ENCODE data around the gene PDE3A. TPM values are rescaled to one million over a fixed set of nuclear protein-coding genes. Genes with fewer than 3 reads are reported as not detected.

The PDE3A gene
- total RNA-seq, 1 donor from 2014 or later = 2.4 TPM

GRCh38 chr12:20508359-20508758 is 140.0 kb downstream of the PDE3A start:
- Mint-ChIP-seq H3K36me3 (ENCODE audit: low read depth) (no peaks in the 10 kb centered on the region), H3K4me1 (no peaks in the 10 kb centered on the region), H3K9me3 (no peaks in the 10 kb centered on the region), H3K4me3 (no peak overlapping the region), H3K27me3 (ENCODE audit: low read depth) (no peaks in the 10 kb centered on the region), H3K27ac (ENCODE audit: unreplicated experiment) (no peak overlapping the region)
- DNase-seq (ENCODE audit: low read depth, low spot score) = no peak
- TF ChIP-seq CTCF (conservative IDR thresholded peaks at IDR 0.05) = no peak

GRCh38 chr12:20508962-20509361 is 140.6 kb downstream of the PDE3A start:
- Mint-ChIP-seq H3K4me3 (no peak overlapping the region), H3K9me3 (no peaks in the 10 kb centered on the region), H3K27ac (ENCODE audit: unreplicated experiment) (no peak overlapping the region), H3K36me3 (ENCODE audit: low read depth) (no peaks in the 10 kb centered on the region), H3K4me1 (no peaks in the 10 kb centered on the region), H3K27me3 (ENCODE audit: low read depth) (no peaks in the 10 kb centered on the region)
- TF ChIP-seq CTCF (conservative IDR thresholded peaks at IDR 0.05) = no peak
- no peak for DNase-seq (ENCODE audit: low read depth, low spot score)

- Mint-ChIP-seq H3K27me3 (ENCODE audit: low read depth) (no peaks in the 10 kb centered on the region), H3K27ac (ENCODE audit: unreplicated experiment) (no peak overlapping the region), H3K4me1 (no peaks in the 10 kb centered on the region), H3K36me3 (ENCODE audit: low read depth) (no peaks in the 10 kb centered on the region), H3K4me3 (no peak overlapping the region), H3K9me3 (no peaks in the 10 kb centered on the region)
- TF ChIP-seq CTCF (conservative IDR thresholded peaks at IDR 0.05) = no peak
- DNase-seq (ENCODE audit: low read depth, low spot score) = no peak
Observed at GRCh38 chr12:20510811-20511210, 142.5 kb downstream of the PDE3A start.

- H3K4me1 Mint-ChIP-seq = no peaks in the 10 kb centered on the region
- H3K4me3 Mint-ChIP-seq = no peak overlapping the region
- H3K36me3 Mint-ChIP-seq (ENCODE audit: low read depth) = no peaks in the 10 kb centered on the region
- no peak for TF ChIP-seq CTCF (conservative IDR thresholded peaks at IDR 0.05)
- DNase-seq (ENCODE audit: low read depth, low spot score) = no peak
- H3K9me3 Mint-ChIP-seq = no peaks in the 10 kb centered on the region
- H3K27ac Mint-ChIP-seq (ENCODE audit: unreplicated experiment) = no peak overlapping the region
- H3K27me3 Mint-ChIP-seq (ENCODE audit: low read depth) = no peaks in the 10 kb centered on the region
Observed at GRCh38 chr12:20513189-20513588, 144.9 kb downstream of the PDE3A start.

- no peak overlapping the region for H3K27ac Mint-ChIP-seq (ENCODE audit: unreplicated experiment)
- no peaks in the 10 kb centered on the region for H3K27me3 Mint-ChIP-seq (ENCODE audit: low read depth)
- H3K9me3 Mint-ChIP-seq = no peaks in the 10 kb centered on the region
- no peak overlapping the region for H3K4me3 Mint-ChIP-seq
- H3K4me1 Mint-ChIP-seq = no peaks in the 10 kb centered on the region
- TF ChIP-seq CTCF (conservative IDR thresholded peaks at IDR 0.05) = no peak
- DNase-seq (ENCODE audit: low read depth, low spot score) = no peak
- H3K36me3 Mint-ChIP-seq (ENCODE audit: low read depth) = no peaks in the 10 kb centered on the region
Observed at GRCh38 chr12:20514598-20514997, 146.3 kb downstream of the PDE3A start.

GRCh38 chr12:20520532-20520931 is 152.2 kb downstream of the PDE3A start:
- H3K27ac Mint-ChIP-seq (ENCODE audit: unreplicated experiment) = no peak overlapping the region
- DNase-seq (ENCODE audit: low read depth, low spot score) = no peak
- no peaks in the 10 kb centered on the region for H3K4me1 Mint-ChIP-seq
- no peak for TF ChIP-seq CTCF (conservative IDR thresholded peaks at IDR 0.05)
- H3K27me3 Mint-ChIP-seq (ENCODE audit: low read depth) = no peaks in the 10 kb centered on the region
- H3K9me3 Mint-ChIP-seq = peaks cover 2% of the 10 kb centered on the region
- no peak overlapping the region for H3K4me3 Mint-ChIP-seq
- no peaks in the 10 kb centered on the region for H3K36me3 Mint-ChIP-seq (ENCODE audit: low read depth)

Data from neural crest cell (in vitro differentiated cells).